NB4 (cell line): Measurements from ENCODE around the gene PEMT.

Experiments
- DNase-seq: peaks from one replicate; pipeline ENCODE4 v3.0.0; 2010; ENCODE audit warnings: low read depth
- H3K4me3 ChIP-seq: one replicate; pipeline ENCODE4 v1.5.1; 2011; ENCODE audit warnings: mild to moderate bottlenecking, low read depth, low read length, moderate library complexity
- MYC ChIP-seq: IDR thresholded peaks from 2 replicates; pipeline ENCODE4 v1.6.1; 2011; ENCODE audit warnings: low read depth, low read length
- POLR2A ChIP-seq: IDR thresholded peaks from 2 replicates; pipeline ENCODE4 v1.6.1; 2011; ENCODE audit warnings: mild to moderate bottlenecking; ENCODE audit not compliant: insufficient read length; ENCODE audit errors: extremely low read depth
- TF ChIP-seq, protein P1 (sequence below): IDR thresholded peaks from 2 replicates; pipeline ENCODE4 v1.6.1; 2011; ENCODE audit warnings: low read depth, low read length
- TF ChIP-seq, protein P2 (sequence below): IDR thresholded peaks from one replicate; pipeline ENCODE4 v1.5.1; 2012; ENCODE audit warnings: low read depth, low read length

Gene PEMT

DNA sequence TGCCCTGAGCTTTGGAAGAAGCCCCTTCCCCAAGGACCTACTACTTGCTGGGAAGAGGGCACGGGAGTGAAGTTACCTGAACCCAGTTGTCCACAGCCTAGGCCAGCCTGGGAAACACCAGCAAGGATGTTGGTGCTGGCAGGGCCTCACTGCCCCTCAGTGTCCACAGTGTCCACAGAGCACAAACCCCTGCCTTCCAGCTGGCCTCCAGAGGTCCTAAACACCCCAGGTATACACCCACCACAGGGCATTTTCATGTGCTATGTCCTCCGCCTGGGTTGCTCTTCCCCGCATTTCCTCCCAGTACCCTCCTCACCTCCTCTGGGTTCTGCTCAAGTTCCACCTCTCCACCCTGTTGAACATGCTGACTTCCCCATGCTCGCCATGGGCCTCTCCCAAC is 4.2 kb upstream of the PEMT start:
- TF ChIP-seq, protein P1, sequence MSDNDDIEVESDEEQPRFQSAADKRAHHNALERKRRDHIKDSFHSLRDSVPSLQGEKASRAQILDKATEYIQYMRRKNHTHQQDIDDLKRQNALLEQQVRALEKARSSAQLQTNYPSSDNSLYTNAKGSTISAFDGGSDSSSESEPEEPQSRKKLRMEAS: no peak
- TF ChIP-seq, protein P2, sequence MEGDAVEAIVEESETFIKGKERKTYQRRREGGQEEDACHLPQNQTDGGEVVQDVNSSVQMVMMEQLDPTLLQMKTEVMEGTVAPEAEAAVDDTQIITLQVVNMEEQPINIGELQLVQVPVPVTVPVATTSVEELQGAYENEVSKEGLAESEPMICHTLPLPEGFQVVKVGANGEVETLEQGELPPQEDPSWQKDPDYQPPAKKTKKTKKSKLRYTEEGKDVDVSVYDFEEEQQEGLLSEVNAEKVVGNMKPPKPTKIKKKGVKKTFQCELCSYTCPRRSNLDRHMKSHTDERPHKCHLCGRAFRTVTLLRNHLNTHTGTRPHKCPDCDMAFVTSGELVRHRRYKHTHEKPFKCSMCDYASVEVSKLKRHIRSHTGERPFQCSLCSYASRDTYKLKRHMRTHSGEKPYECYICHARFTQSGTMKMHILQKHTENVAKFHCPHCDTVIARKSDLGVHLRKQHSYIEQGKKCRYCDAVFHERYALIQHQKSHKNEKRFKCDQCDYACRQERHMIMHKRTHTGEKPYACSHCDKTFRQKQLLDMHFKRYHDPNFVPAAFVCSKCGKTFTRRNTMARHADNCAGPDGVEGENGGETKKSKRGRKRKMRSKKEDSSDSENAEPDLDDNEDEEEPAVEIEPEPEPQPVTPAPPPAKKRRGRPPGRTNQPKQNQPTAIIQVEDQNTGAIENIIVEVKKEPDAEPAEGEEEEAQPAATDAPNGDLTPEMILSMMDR: no peak
- no peak for TF ChIP-seq POLR2A
- H3K4me3 ChIP-seq: no peak overlapping the region
- no peak for DNase-seq

DNA sequence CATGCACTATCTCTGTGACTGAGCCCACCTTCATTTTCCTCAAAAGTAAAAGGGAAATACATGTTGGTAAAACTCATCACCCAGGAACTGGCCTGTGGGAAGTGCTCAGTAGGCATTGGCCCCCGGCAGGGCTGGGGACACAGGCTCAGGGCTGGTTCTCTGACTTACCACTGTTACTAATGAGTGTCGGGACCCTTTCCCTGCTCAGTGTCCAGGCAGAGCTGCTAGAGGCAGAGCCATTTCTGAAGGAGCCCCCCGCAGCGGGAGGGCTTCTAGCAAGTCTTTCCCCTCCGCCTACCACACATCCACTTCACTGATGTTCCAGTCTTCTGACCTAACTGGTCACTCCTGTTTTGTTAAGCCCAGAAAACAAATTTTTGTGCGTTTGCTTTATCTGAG is 1.7 kb upstream of the PEMT start:
- TF ChIP-seq, protein P1: no peak
- TF ChIP-seq MYC: no peak
- TF ChIP-seq POLR2A: no peak
- TF ChIP-seq, protein P2: no peak
- DNase-seq: no peak
- peak overlapping the region; percentile 90 for H3K4me3 ChIP-seq

GRCh38 chr17:17590883-17591354 is 589 bp downstream of the PEMT start:
- DNase-seq: no peak
- H3K4me3 ChIP-seq: peak overlapping the region; percentile 90
- TF ChIP-seq, protein P2: no peak
- TF ChIP-seq, protein P1: 0 out of 2 replicates have a peak, but pooled peaks have one; percentile 3
- no peak for TF ChIP-seq MYC
- no peak for TF ChIP-seq POLR2A

GRCh38 chr17:17590141-17590751 is 1.3 kb downstream of the PEMT start:
- peak; percentile 72 for DNase-seq
- peak overlapping the region; percentile 90 for H3K4me3 ChIP-seq
- TF ChIP-seq, protein P1: no peak
- no peak for TF ChIP-seq POLR2A
- TF ChIP-seq, protein P2: no peak
- TF ChIP-seq MYC: no peak

GRCh38 chr17:17587614-17588337 is 3.7 kb downstream of the PEMT start:
- no peak overlapping the region for H3K4me3 ChIP-seq
- TF ChIP-seq POLR2A: no peak
- TF ChIP-seq, protein P1: no peak
- TF ChIP-seq, protein P2: no peak
- TF ChIP-seq MYC: no peak
- no peak for DNase-seq
